Pancreas (tissue), 10 donors: ENCODE results near the gene OBI1. TPM values are rescaled to one million over a fixed set of nuclear protein-coding genes. Genes with fewer than 3 reads are reported as not detected.

ENCODE experiments used
- ATAC-seq, 4 donors: fragments of 200-7000 bp; cut with Tn5 transposase; one replicate each; pipeline versions ENCODE4 v1.8.0 to v1.9.1; 2020; ENCODE audit warnings: mild to moderate bottlenecking in 4 of 4, moderate library complexity in 4 of 4
- DNase-seq, 6 donors: peaks; one replicate each; pipeline ENCODE4 v3.0.0-alpha.2; 2020
- FAIRE-seq: peaks from 2 replicates; lab custom pipeline; 2012; peaks lifted over from hg19 to GRCh38; lab: Jason Lieb, UNC
- H3K27ac ChIP-seq, 4 donors: fragments of 200-600 bp; sonication (generic); 1 replicate in 3 of 4; 2 replicates in 1 of 4; pipeline versions ENCODE4 v1.5.0 to v1.8.0; 2020
- H3K27me3 ChIP-seq, 4 donors: fragments of 200-600 bp; one replicate each; pipeline ENCODE4 v1.8.0; 2021
- H3K36me3 ChIP-seq, 3 donors: fragments of 200-600 bp; sonication (generic) in 1 of 3; one replicate each; pipeline versions ENCODE4 v1.5.0 to v1.8.0; 2020 to 2021
- H3K4me1 ChIP-seq, 3 donors: fragments of 200-600 bp; one replicate each; pipeline ENCODE4 v1.8.0; 2021
- H3K4me3 ChIP-seq, 4 donors: fragments of 200-600 bp; sonication (generic) in 2 of 4; one replicate each; pipeline versions ENCODE4 v1.5.0 to v1.8.0; 2020 to 2021
- H3K9me3 ChIP-seq, 4 donors: fragments of 200-600 bp; one replicate each; pipeline ENCODE4 v1.8.0; 2021
- CTCF ChIP-seq, 4 donors: fragments of 200-600 bp; sonication (generic) in 3 of 4; IDR thresholded peaks; one replicate each; pipeline versions ENCODE4 v1.5.0 to v1.8.0; 2021; ENCODE audit warnings: antibody characterized with exemption in 4 of 4
- WGBS, 2 donors: extraction: QIAGEN DNeasy Blood & Tissue Kit; methylation state at CpG; one replicate each; pipeline ENCODE4 v1.1.7; 2013; 5-methylcytosine and 5-hydroxymethylcytosine counted together
- intact Hi-C, 3 donors: fragments of 100-400 bp; cut with DNase I; formaldehyde crosslinking; loops; one replicate each; pipeline versions ENCODE4 v1.11.1 to v1.14.2; 2022
- polyA plus RNA-seq, 2 donors: library from polyadenylated mRNA; stranded (reverse); fragments of 200-250 nt; gene quantifications; one replicate each; pipeline ENCODE4 v1.2.3, GENCODE V29; 2013
- total RNA-seq, 6 donors: library from RNA; stranded (reverse); fragmentation: NEBNext Ultra II Directional in 4 of 6; extraction: Animal tissue kit (Norgen Biotek cat#: 25700) in 4 of 6; gene quantifications; one replicate each; pipeline versions ENCODE4 v1.2.1 to v1.2.4, GENCODE V29; 2021 to 2023
- donor health status: healthy with polysubstance abuse.
- donor health status: DM: no; HTN: no; CAD: no; lungs with moderate emphysema.
- donor health status: DM: no; HTN: no; CAD: no.
- donor health status: control.
- donor health status: control.
- donor health status: Bipolar disorder and iron deficiency.
- donor health status: DM: yes; HTN: yes; CAD: no.
- donor health status: DM: no; HTN: no; CAD: no.
- donor health status: DM: no; HTN: no; CAD: no.
- donor health status: DM: yes; HTN: yes; CAD: no.

OBI1 gene
- total and polyA plus RNA-seq, 8 donors: 1.3 to 4.1 (median 2.6) TPM

- ATAC-seq (peak; percentile 2 to 25 (median 8)), FAIRE-seq (no peak), DNase-seq (no peak)
- H3K36me3 ChIP-seq: no peaks in the 10 kb centered on the region
- TF ChIP-seq CTCF (IDR thresholded peaks at IDR 0.05): no peak
- no peaks in the 10 kb centered on the region for H3K9me3 ChIP-seq
- H3K27me3 ChIP-seq: no peaks in the 10 kb centered on the region
- intact Hi-C loops: no loop called here
- WGBS, 2 donors: 12 to 13% methylated on average over 12 of the region's 12 CpGs
- H3K4me3 ChIP-seq: peak overlapping the region; percentile 82 to 94 (median 88)
- H3K27ac ChIP-seq: peak overlapping the region in 2 of 4 donors; percentile 8 to 55
- peaks cover 5 to 8% (median 6%) of the 10 kb centered on the region in 3 donors for H3K4me1 ChIP-seq
These were observed 991 bp downstream of the OBI1 start for GRCh38 chr13:78657699-78658629.

GRCh38 chr13:78655906-78656305 lies 3.0 kb downstream of the OBI1 start:
- intact Hi-C loops: no loop called here
- Histone ChIP-seq H3K27me3 (no peaks in the 10 kb centered on the region), H3K4me3 (no peak overlapping the region)

GRCh38 chr13:78655007-78655406 lies 3.9 kb downstream of the OBI1 start:
- TF ChIP-seq CTCF (IDR thresholded peaks at IDR 0.05): no peak
- Histone ChIP-seq H3K27me3 (no peaks in the 10 kb centered on the region), H3K9me3 (no peaks in the 10 kb centered on the region), H3K36me3 (no peaks in the 10 kb centered on the region), H3K4me1 (peaks cover 6 to 12% (median 10%) of the 10 kb centered on the region in 3 donors), H3K4me3 (no peak overlapping the region), H3K27ac (no peak overlapping the region)
- WGBS, 2 donors: 89 to 97% methylated on average over 3 of the region's 3 CpGs
- FAIRE-seq (no peak), DNase-seq (no peak), ATAC-seq (no peak)
- intact Hi-C loops: no loop called here

More at GRCh38 chr13:78655906-78656305, 3.0 kb downstream of the OBI1 start:
- H3K9me3 ChIP-seq: no peaks in the 10 kb centered on the region
- no peaks in the 10 kb centered on the region for H3K36me3 ChIP-seq
- no peak for ATAC-seq
- no peak for TF ChIP-seq CTCF (IDR thresholded peaks at IDR 0.05)
- H3K27ac ChIP-seq: no peak overlapping the region
- DNase-seq: no peak
- H3K4me1 ChIP-seq: peaks cover 5 to 8% (median 6%) of the 10 kb centered on the region in 3 donors
- no peak for FAIRE-seq

- Histone ChIP-seq H3K4me3 (no peak overlapping the region), H3K9me3 (no peaks in the 10 kb centered on the region), H3K27me3 (no peaks in the 10 kb centered on the region), H3K36me3 (no peaks in the 10 kb centered on the region), H3K4me1 (peaks cover 2 to 12% (median 12%) of the 10 kb centered on the region in 3 donors), H3K27ac (no peak overlapping the region)
- intact Hi-C loops: no loop called here
- no peak for ATAC-seq
- TF ChIP-seq CTCF (IDR thresholded peaks at IDR 0.05): no peak
- DNase-seq: no peak
- WGBS, 2 donors: 96 to 97% methylated on average over 1 of the region's 1 CpG
- FAIRE-seq: no peak
These were observed 6.3 kb downstream of the OBI1 start for GRCh38 chr13:78652651-78653050.

- Histone ChIP-seq H3K36me3 (no peaks in the 10 kb centered on the region), H3K27me3 (no peaks in the 10 kb centered on the region), H3K9me3 (no peaks in the 10 kb centered on the region), H3K4me1 (peaks cover 0 to 21% (median 9%) of the 10 kb centered on the region in 3 donors), H3K4me3 (no peak overlapping the region), H3K27ac (no peak overlapping the region)
- intact Hi-C loops: no loop called here
- 88 to 94% methylated on average over 2 of the region's 2 CpGs for WGBS, 2 donors
- FAIRE-seq (no peak), DNase-seq (no peak), ATAC-seq (no peak)
- no peak for TF ChIP-seq CTCF (IDR thresholded peaks at IDR 0.05)
These were observed 8.3 kb downstream of the OBI1 start for GRCh38 chr13:78650717-78651083.
